Measurements from ENCODE around the gene GDAP2. TPM values are rescaled to one million over a fixed set of nuclear protein-coding genes. Genes with fewer than 3 reads are reported as not detected.

GDAP2 gene
- 10 to 100 TPM; 28.5 to 39.7 (median 36.1) TPM for total RNA-seq

GRCh38 chr1:117929343-117930172 lies at the start of gene GDAP2, which contains the start of gene WDR3:
TSS of gene GDAP2 (minus strand) at chr1:117929621. CDS start at chr1:117920357, 9,264 bp downstream.
TSS of gene WDR3 (plus strand) at chr1:117929739. CDS start at chr1:117933320, 3,581 bp downstream.
- H3K27ac ChIP-seq = peak within 1 kb of the TSS; percentile 83 to 91
- TF ChIP-seq CTCF (IDR thresholded peaks at IDR 0.05) = no peak
- TF ChIP-seq POLR2AphosphoS5 (IDR thresholded peaks at IDR 0.05) = peak; percentile 42 to 54 (median 44)
- no peaks in the 10 kb centered on the region for H3K36me3 ChIP-seq
- H3K27me3 ChIP-seq = no peaks in the 10 kb centered on the region
- H3K4me1 ChIP-seq = peaks cover 0 to 8% of the 10 kb centered on the region in 2 donors
- DNase-seq (ENCODE audit: low spot score in 2 of 2) = peak; percentile 94
- no peaks in the 10 kb centered on the region for H3K9me3 ChIP-seq
- intact Hi-C loops (cut with DNase I; ENCODE audit: low total_unique reads) = no loop called here
- peak within 1 kb of the TSS; percentile 65 to 88 (median 78) for H3K4me3 ChIP-seq

- TF ChIP-seq POLR2A (IDR thresholded peaks at IDR 0.05) (no peak), CTCF (IDR thresholded peaks at IDR 0.05) (no peak), POLR2AphosphoS5 (IDR thresholded peaks at IDR 0.05) (no peak)
- H3K4me1 ChIP-seq = no peaks in the 10 kb centered on the region
- no peak overlapping the region for H3K4me3 ChIP-seq
- H3K27me3 ChIP-seq = no peaks in the 10 kb centered on the region
- H3K9me3 ChIP-seq = no peaks in the 10 kb centered on the region
- H3K27ac ChIP-seq = no peak overlapping the region
- DNase-seq (ENCODE audit: low spot score in 2 of 2) = no peak
- intact Hi-C loops (cut with DNase I; ENCODE audit: low total_unique reads) = no loop called here
- H3K36me3 ChIP-seq = no peaks in the 10 kb centered on the region
These were observed 47.0 kb upstream of the GDAP2 start for GRCh38 chr1:117976381-117976780.

- Histone ChIP-seq H3K27ac (no peak overlapping the region), H3K36me3 (no peaks in the 10 kb centered on the region), H3K4me1 (no peaks in the 10 kb centered on the region), H3K9me3 (no peaks in the 10 kb centered on the region), H3K4me3 (no peak overlapping the region), H3K27me3 (no peaks in the 10 kb centered on the region)
- TF ChIP-seq POLR2AphosphoS5 (IDR thresholded peaks at IDR 0.05) (no peak), CTCF (IDR thresholded peaks at IDR 0.05) (no peak), POLR2A (IDR thresholded peaks at IDR 0.05) (no peak)
- no peak for DNase-seq (ENCODE audit: low spot score in 2 of 2)
- intact Hi-C loops (cut with DNase I; ENCODE audit: low total_unique reads) = no loop called here
These were observed 42.4 kb upstream of the GDAP2 start for GRCh38 chr1:117971777-117972176.

GRCh38 chr1:117970252-117970651 lies 40.8 kb upstream of the GDAP2 start:
- no peaks in the 10 kb centered on the region for H3K27me3 ChIP-seq
- no peak for DNase-seq (ENCODE audit: low spot score in 2 of 2)
- no peaks in the 10 kb centered on the region for H3K36me3 ChIP-seq
- H3K4me3 ChIP-seq = no peak overlapping the region
- TF ChIP-seq POLR2AphosphoS5 (IDR thresholded peaks at IDR 0.05) (no peak), POLR2A (IDR thresholded peaks at IDR 0.05) (no peak), CTCF (IDR thresholded peaks at IDR 0.05) (no peak)
- H3K4me1 ChIP-seq = no peaks in the 10 kb centered on the region
- no peak overlapping the region for H3K27ac ChIP-seq
- intact Hi-C loops (cut with DNase I; ENCODE audit: low total_unique reads) = no loop called here
- H3K9me3 ChIP-seq = no peaks in the 10 kb centered on the region

- intact Hi-C loops (cut with DNase I; ENCODE audit: low total_unique reads) = no loop called here
- Histone ChIP-seq H3K36me3 (no peaks in the 10 kb centered on the region), H3K4me1 (no peaks in the 10 kb centered on the region), H3K27ac (no peak overlapping the region), H3K9me3 (no peaks in the 10 kb centered on the region), H3K27me3 (no peaks in the 10 kb centered on the region), H3K4me3 (no peak overlapping the region)
- DNase-seq (ENCODE audit: low spot score in 2 of 2) = no peak
- no peak for TF ChIP-seq POLR2AphosphoS5 (IDR thresholded peaks at IDR 0.05)
- TF ChIP-seq CTCF (IDR thresholded peaks at IDR 0.05) = no peak
- TF ChIP-seq POLR2A (IDR thresholded peaks at IDR 0.05) = no peak
These were observed 38.5 kb upstream of the GDAP2 start for GRCh38 chr1:117967881-117968280.

Data from breast epithelium (tissue), 4 donors.